ENCODE results near the gene CRAT. TPM values are rescaled to one million over a fixed set of nuclear protein-coding genes. Genes with fewer than 3 reads are reported as not detected.

The CRAT gene
- total RNA-seq (2014; rRNA removed; shearing (Covaris generic)), result 8.9 and 20.3 TPM in 2 replicates

DNA sequence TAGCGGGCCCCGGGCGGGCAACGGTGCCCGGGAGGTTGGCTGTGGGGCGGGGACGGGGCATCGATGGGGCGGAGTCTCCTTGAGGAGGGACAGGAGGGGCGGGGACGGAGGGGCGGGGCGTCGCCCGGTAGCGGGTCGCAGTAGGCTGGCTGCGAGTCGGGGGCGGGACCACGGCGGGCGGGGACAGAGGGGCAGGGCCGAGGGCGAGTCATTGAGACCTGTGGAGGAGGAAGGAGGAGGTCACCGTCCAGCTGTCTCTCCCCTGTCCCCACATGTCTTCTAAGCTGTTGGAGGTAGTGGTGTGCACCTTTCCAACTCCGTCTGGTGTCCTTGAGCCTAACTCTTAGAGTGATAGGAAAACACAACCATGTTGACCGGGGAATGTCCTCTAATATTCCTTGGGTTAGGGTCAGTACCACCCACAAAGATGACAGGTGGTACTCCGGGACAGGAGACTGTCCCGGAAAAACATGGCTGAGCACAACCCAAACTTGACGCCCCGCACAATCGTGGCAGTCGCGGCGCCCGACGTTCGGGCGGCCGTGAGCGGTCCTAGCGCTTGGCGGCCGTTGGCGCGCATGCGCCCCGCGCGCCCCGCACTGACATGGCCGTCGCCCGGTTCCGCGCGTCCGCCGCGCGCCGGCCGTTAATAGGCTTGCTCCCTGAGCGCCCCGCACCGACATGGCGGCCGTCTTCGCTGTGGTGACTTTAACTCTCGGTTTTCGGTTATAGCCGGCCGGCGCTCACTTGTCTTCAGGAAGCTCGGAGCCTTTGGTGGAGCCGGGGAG lies at the start of gene CRAT, which contains the start of gene PTPA:
CRAT (minus strand) TSS at position 54 of the 788 bp plus-strand sequence. CDS start 284 bp downstream, outside the sequence.
PTPA (plus strand) TSS at position 676 of the 788 bp plus-strand sequence. CDS start 186 bp downstream, outside the sequence.
- Histone ChIP-seq H3K27ac (peak within 1 kb of the TSS; percentile 91), H3K36me3 (peaks cover 19% of the 10 kb centered on the region), H3K9me3 (replicated peaks) (no peaks in the 10 kb centered on the region), H3K4me1 (replicated peaks) (peaks cover 16% of the 10 kb centered on the region), H3K4me3 (peak within 1 kb of the TSS; percentile 76), H3K27me3 (replicated peaks) (no peaks in the 10 kb centered on the region)
- DNase-seq (ENCODE audit: low read depth in 1 of 2, low spot score in 2 of 2), result peak; percentile 83 to 96

DNA sequence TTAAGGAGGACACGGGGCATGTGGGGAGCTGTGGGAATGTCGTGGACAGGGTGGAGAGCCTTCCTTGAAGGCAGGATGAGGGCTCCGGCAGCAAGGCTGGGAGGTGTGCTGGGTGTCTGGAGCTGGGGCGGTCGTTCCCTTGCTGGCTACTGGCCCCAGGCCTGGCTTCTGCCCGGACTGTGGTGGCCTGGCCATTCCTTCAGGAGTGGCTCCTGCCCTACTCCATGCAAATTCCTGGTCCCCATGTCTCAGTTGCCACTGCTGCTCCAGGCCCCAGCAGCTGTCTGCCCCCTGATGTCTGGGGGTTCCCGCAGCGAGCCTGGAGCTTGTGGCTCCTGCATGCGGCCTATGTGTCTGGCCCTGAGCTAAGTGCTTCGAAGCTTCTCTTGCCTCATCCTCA lies 45.6 kb upstream of the CRAT start:
- Histone ChIP-seq H3K27me3 (replicated peaks) (no peaks in the 10 kb centered on the region), H3K27ac (no peak overlapping the region), H3K36me3 (no peaks in the 10 kb centered on the region), H3K9me3 (replicated peaks) (no peaks in the 10 kb centered on the region), H3K4me1 (replicated peaks) (no peaks in the 10 kb centered on the region), H3K4me3 (no peak overlapping the region)
- no peak for DNase-seq (ENCODE audit: low read depth in 1 of 2, low spot score in 2 of 2)

DNA sequence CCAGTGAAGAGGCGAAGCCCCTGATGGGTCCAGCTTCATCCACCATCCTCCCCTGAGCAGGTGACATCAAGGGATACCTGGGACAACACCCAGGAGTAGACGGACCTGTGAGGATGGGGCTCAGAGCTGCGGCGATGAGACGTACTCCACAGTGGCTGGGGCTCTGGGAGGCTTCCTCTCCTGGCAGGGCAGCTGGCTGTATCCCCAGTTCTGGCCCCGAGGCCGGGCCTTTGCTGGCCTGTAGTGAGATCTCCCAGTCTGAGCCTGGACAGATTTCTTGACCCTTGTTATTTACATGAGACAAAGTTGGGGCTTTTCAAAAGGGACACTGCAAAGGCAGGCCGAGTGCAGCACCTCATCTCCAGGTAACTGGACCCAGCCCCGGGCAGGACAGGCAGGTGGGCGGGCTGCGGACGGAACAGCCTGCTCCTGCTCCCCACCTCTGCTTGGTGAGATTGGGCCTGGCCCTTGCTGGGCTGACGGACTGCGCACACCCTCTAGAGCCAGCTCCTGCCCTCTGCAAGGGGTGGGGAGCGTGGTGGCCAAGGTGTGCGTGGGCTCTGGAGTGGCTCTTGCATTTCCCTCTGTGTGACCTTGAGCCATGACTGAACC lies 44.4 kb upstream of the CRAT start:
- Histone ChIP-seq H3K4me3 (no peak overlapping the region), H3K36me3 (no peaks in the 10 kb centered on the region), H3K27me3 (replicated peaks) (no peaks in the 10 kb centered on the region), H3K27ac (no peak overlapping the region), H3K9me3 (replicated peaks) (no peaks in the 10 kb centered on the region), H3K4me1 (replicated peaks) (no peaks in the 10 kb centered on the region)
- no peak for DNase-seq (ENCODE audit: low read depth in 1 of 2, low spot score in 2 of 2)

DNA sequence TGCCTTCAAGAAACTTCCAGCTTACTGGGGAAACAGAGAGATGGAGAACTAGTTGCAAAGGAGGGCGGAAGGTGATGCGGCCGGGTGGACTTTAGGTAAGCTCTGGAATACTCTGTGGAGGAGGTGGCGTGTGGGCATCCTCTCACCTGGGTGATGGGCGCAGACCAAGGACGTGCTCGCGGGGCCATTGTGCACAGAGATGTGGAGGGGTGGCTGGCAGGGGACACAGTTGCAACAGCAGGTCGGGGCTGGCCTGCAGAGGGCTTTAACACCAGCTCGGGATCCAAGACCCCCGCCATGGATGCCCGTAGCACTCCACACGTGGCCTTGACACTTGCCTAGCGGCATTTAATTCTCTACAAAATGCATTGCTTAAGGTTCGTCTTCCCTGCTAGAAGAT lies 40.9 kb upstream of the CRAT start:
- H3K4me3 ChIP-seq, result no peak overlapping the region
- H3K27me3 ChIP-seq (replicated peaks), result no peaks in the 10 kb centered on the region
- H3K9me3 ChIP-seq (replicated peaks), result no peaks in the 10 kb centered on the region
- H3K4me1 ChIP-seq (replicated peaks), result peaks cover 7% of the 10 kb centered on the region
- no peak for DNase-seq (ENCODE audit: low read depth in 1 of 2, low spot score in 2 of 2)
- H3K36me3 ChIP-seq, result peaks cover 9% of the 10 kb centered on the region
- H3K27ac ChIP-seq, result no peak overlapping the region

DNA sequence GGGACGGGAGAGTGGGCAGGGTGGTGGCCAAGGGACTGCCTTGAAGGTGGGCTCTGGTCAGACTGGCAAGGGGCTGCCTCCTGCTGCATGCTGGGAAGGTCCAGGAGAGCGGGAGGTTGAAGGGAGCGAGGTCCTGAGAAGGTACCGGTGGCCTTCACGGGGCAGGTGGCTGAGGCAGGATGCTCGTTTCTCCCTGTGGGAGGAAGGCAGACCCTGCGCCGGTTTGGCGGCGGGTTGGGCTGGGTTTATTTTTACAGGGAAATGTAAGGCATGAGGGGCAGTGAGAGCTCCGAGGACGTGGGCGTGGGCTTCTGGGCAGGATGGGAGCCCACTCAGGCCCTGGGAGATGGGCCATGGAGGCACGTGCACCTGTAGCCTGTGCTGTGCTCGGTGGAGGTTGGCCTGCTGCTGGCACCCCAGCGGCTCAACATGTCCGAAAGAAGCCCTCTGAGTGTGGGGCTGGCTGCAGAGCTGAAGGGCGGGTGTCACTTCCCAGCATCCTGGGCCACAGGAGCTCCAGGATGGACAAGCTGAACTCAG lies 40.1 kb upstream of the CRAT start:
- peaks cover 14% of the 10 kb centered on the region for H3K4me1 ChIP-seq (replicated peaks)

DNA sequence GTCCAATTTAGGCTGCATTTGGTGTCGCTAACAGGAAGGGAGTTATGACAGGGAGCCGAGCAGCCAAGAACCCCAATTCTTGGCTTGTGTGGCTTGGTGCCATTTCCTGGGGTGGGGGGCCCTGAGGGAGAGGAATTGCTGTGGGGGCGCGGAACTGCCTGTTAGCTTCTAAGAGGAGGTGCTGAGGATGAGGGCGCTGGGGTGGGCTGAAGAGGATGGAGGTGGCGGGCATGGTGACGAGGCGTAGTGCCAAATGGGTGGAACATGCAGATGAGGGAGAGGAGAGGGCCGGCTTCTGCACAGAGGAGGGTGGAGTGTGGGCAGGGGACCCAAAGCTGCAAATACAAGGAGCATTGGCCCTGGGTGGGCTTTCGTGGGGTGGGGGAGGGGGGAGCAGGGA lies 39.5 kb upstream of the CRAT start:
- DNase-seq (ENCODE audit: low read depth in 1 of 2, low spot score in 2 of 2), result no peak
- H3K4me3 ChIP-seq, result no peak overlapping the region
- peaks cover 21% of the 10 kb centered on the region for H3K4me1 ChIP-seq (replicated peaks)
- H3K27me3 ChIP-seq (replicated peaks), result no peaks in the 10 kb centered on the region
- no peak overlapping the region for H3K27ac ChIP-seq
- peaks cover 18% of the 10 kb centered on the region for H3K36me3 ChIP-seq
- H3K9me3 ChIP-seq (replicated peaks), result no peaks in the 10 kb centered on the region

More for the DNA sequence above, 40.1 kb upstream of the CRAT start:
- H3K27ac ChIP-seq, result no peak overlapping the region
- no peak overlapping the region for H3K4me3 ChIP-seq
- DNase-seq (ENCODE audit: low read depth in 1 of 2, low spot score in 2 of 2), result no peak
- no peaks in the 10 kb centered on the region for H3K9me3 ChIP-seq (replicated peaks)
- no peaks in the 10 kb centered on the region for H3K27me3 ChIP-seq (replicated peaks)
- peaks cover 12% of the 10 kb centered on the region for H3K36me3 ChIP-seq

DNA sequence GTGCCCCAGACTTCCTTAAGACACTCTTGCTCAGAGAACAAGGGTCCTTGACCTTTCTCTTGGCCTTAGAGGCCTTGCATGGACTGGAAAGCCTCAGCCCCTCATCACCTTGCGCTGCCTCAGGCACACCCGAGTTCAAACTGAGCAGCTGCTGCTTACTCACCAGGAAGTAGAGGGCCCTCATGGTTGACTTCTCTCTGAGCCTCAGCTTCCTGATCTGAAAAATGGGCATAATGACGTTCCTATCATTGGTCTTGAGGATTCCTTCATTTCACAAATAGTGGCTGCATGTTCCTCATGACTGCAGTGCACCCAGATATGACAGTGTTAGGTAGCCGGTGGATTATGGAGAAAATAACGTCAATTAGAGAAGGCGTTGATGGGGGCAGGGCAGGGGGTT lies 38.8 kb upstream of the CRAT start:
- Histone ChIP-seq H3K4me1 (replicated peaks) (peaks cover 25% of the 10 kb centered on the region), H3K27ac (no peak overlapping the region), H3K36me3 (peaks cover 18% of the 10 kb centered on the region), H3K27me3 (replicated peaks) (no peaks in the 10 kb centered on the region), H3K9me3 (replicated peaks) (no peaks in the 10 kb centered on the region), H3K4me3 (no peak overlapping the region)
- no peak for DNase-seq (ENCODE audit: low read depth in 1 of 2, low spot score in 2 of 2)

DNA sequence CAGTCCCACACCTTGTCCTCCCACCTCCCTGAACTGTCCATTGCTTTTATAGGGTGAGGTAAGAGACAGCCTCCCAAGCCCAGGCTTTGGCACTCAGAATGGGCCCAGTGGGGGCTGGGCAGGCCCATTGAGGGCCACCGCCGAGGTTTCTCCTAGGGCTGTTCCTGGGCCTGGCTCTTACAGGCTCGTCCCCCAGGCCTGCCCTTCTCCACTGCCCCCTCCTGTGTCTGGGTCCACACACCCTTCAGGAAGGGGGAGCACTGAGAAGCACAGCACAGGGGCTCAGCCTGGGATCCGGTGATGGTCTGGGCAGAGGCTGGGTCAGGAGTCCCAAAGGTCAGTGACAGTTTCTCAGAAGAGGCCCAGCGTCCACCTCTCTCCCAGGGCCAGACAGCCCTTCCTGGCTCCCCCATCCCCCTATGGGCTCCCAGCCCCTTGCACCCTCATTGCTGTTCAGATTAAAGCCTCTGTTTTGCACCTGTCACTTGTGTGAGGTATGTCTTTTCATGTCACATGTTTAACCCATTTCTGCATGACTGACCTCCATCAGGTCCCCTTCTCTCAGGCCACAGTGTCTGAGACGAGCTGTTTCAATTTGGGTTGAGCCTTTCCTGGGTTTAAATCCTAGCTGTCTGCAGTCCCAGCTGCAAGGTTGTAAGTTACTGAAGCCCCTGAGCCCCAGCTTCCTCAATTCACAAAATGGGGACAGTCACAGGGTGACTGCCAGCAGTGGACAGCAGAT lies 38.0 kb upstream of the CRAT start:
- Histone ChIP-seq H3K4me3 (no peak overlapping the region), H3K9me3 (replicated peaks) (no peaks in the 10 kb centered on the region), H3K27me3 (replicated peaks) (no peaks in the 10 kb centered on the region), H3K4me1 (replicated peaks) (peaks cover 28% of the 10 kb centered on the region), H3K27ac (no peak overlapping the region), H3K36me3 (peaks cover 25% of the 10 kb centered on the region)
- DNase-seq (ENCODE audit: low read depth in 1 of 2, low spot score in 2 of 2), result no peak

DNA sequence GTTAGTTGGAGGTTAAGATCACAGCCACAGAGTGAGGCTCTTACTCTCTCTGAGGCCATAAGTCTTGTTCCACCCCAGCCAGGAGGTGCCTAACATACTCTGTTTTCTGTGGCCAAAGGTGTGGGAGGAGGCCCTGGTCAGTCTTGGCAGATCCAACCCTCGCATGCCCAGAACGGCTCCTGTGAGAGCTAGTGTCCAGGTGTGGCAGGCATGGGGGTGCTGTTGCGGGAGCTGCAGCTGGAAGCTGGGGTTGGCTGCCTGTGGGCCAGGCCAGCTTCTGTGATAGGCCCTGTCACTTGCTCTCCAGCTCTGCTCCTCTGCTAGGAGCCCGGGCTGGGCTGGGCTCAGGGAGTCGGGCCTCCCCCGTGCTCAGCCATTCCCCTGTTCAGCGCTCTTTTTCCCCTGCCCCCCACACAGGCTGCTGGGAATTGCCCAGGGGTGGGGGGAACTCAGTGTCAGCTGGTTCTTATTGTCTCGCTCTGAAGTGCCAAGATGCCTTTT lies 35.9 kb upstream of the CRAT start:
- Histone ChIP-seq H3K36me3 (peaks cover 42% of the 10 kb centered on the region), H3K9me3 (replicated peaks) (no peaks in the 10 kb centered on the region), H3K4me3 (no peak overlapping the region), H3K27me3 (replicated peaks) (no peaks in the 10 kb centered on the region), H3K4me1 (replicated peaks) (peaks cover 49% of the 10 kb centered on the region), H3K27ac (peak overlapping the region; percentile 58)
- no peak for DNase-seq (ENCODE audit: low read depth in 1 of 2, low spot score in 2 of 2)

DNA sequence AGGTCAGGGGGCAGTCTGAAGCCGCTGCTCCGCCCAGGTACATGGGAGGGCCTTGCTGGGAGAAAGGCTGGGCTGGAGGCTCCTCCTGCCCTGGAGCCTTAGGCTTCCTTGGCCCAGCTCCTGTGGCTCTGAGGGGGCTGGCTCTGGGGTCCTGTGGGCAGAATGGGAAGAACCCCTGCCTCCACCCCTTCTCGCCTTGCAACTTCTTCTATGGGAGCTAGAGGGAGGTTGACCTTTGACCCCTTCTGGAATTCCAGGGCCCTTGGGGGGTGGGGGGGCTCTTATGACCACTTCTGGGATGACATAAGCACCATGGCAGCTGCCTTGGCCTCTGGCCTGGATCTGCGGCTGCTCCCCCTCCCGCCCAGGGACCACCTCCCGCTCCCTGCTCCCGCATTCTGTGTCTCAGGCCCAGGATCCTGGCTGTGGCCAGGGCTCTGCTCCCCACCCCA lies 35.3 kb upstream of the CRAT start:
- Histone ChIP-seq H3K36me3 (peaks cover 42% of the 10 kb centered on the region), H3K27me3 (replicated peaks) (no peaks in the 10 kb centered on the region), H3K4me3 (no peak overlapping the region), H3K9me3 (replicated peaks) (no peaks in the 10 kb centered on the region), H3K4me1 (replicated peaks) (peaks cover 55% of the 10 kb centered on the region), H3K27ac (peak overlapping the region; percentile 58)
- peak; percentile 65 to 68 for DNase-seq (ENCODE audit: low read depth in 1 of 2, low spot score in 2 of 2)

DNA sequence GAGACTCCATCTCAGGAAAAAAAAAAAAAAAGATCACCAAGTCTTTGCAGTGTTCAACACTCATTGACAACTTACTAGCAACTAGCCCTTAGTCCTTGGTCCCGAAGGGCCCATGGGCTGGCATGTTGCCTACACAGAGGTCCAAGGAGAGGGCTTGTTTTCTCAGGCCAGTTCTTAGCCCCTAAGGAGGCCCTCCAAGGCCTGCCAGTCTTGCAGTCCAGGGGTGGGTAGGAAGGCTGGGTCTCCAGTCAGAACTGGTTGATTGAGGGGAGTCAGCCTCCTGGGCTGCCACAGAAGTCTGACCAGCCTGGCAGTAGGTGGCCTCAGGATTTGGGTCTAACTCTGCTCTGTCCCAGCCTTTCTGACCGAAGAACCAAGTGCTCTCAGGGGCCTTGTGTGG lies 34.7 kb upstream of the CRAT start:
- Histone ChIP-seq H3K27ac (peak overlapping the region; percentile 58), H3K4me1 (replicated peaks) (peaks cover 60% of the 10 kb centered on the region), H3K36me3 (peaks cover 42% of the 10 kb centered on the region), H3K4me3 (no peak overlapping the region), H3K9me3 (replicated peaks) (no peaks in the 10 kb centered on the region), H3K27me3 (replicated peaks) (no peaks in the 10 kb centered on the region)
- DNase-seq (ENCODE audit: low read depth in 1 of 2, low spot score in 2 of 2), result no peak

DNA sequence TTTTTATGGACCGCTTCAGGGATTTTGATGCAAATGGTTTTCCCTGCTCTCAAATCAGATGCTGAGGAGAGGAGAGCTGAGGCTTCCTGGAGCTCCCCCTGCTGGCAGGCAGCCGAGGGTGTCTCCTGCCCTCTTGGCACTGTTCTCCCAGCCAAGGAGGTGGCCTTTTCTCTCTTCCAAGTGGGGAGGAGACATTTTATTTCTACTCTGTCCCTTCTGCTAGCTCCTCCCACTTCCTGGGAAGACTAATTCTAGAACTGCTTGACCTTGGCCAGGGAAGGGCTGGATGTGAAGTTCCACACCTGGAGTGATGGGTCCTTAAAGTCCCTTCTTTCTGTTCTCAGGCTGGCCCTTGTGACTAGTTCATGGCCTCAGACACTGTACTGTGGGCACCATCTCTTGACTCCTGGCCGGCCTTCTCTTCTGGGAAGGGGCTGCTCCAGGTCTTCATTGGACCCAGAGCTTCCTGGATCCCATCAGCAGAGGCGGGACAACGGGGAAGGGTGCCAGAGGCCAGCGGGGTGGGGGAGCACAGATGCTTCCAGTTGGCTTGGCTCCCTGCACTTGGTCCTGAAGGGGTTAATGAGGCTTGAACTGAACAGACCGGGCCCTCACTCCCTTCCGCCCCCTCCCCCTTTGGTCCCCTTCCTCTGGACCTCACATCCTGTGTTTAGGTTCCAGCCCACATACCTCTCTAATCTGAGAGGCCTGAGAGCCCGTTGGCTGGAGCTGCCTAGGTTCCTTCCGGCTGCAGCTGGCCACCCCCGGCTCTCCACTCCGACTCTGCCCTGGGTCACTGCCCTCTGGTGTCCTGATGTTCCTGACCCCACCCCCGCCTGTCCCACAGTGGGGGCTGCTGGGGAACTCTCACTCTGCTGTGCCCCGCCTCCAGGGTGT lies 32.7 kb upstream of the CRAT start:
- Histone ChIP-seq H3K36me3 (peaks cover 41% of the 10 kb centered on the region), H3K27ac (no peak overlapping the region), H3K4me1 (replicated peaks) (peaks cover 78% of the 10 kb centered on the region), H3K4me3 (no peak overlapping the region), H3K9me3 (replicated peaks) (no peaks in the 10 kb centered on the region), H3K27me3 (replicated peaks) (no peaks in the 10 kb centered on the region)
- peak; percentile 83 for DNase-seq (ENCODE audit: low read depth in 1 of 2, low spot score in 2 of 2)
